ENCODE data around the gene GPSM1.
"Not testable (repeated sequence)": the region's sequence is repeated elsewhere in the genome, so short reads cannot be mapped to it uniquely, and the experiment has no call there.

The GPSM1 gene

DNA sequence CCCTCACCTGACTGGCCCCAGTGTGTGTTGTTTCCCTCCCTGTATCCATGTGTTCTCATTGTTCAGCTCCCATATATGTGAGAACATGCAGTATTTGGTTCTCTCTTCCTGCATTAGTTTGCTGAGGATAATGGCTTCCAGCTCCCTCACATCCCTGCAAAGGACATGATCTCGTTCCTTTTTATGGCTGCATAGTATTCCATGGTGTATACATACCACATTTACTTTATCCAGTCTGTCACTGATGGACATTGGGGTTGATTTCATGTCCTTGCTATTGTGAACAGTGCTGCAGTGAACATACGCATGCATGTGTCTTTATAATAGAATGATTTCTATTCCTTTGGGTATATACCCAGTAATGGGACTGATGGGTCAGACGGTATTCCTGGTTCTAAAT is 7.4 kb upstream of the GPSM1 start:
- DNase-seq = not testable (repeated sequence)

DNA sequence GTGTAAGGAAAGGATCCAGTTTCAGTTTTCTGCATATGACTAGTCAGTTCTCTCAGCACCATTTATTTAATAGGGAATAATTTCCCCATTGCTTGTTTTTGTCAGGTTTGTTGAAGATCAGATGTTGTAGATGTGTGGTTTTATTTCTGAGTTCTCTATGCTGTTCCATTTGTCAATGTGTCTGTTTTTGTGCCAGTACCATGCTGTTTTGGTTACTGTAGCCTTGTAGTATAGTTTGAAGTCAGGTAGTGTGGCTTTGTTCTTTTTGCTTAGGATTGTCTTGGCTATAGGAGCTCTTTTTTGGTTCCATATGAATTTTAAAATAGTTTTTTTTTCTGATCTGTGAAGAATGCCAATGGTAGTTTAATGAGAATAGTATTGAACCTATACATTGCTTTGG is 6.4 kb upstream of the GPSM1 start:
- DNase-seq = not testable (repeated sequence)

DNA sequence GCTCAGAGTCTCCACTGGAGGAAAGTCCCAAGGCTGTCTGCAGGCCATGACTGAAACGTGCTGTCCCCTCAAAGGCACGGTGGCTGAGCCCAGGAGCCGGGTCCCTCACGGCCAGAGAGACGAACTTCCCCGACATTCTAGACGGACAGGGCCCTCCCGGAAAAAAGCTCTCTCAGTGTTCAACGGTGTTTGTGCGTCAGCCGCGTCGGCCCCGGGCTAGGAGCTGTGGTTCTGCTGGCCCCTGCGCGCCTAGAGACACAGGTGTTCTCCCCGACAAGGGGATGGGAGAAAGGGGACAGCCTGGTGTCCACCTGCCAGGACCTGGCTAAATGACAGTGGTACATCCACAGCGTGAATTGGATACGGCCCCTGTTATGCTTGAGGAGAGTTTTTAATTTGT is 5.8 kb upstream of the GPSM1 start:
- DNase-seq = no peak

DNA sequence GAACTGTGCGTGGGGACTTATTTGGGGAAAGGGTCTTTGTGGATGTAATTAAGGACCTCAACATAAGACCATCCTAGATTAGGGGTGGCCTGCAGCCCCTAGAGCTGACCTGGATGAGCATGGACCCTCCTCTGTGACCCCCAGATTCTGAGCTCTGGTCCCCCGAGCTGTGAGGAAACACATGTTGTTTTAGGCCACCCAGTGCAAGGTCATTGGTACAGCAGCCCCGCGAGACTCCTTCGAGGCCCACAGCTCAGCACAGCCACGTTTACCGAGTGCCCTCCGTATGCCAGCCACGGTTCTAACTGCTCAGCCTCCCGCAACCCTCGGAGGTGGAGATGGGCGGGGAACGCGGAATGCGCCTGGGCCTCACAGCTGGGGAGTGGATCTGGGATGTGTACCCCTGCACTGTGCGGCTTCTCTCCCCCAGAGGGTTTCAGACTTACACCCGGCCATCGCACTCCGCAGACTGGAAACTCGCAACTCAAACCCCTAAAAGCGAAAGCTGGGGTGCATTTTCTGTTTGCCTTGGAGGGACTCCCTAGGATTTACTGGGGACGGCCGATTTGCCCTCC is 4.5 kb upstream of the GPSM1 start:
- DNase-seq = no peak

DNA sequence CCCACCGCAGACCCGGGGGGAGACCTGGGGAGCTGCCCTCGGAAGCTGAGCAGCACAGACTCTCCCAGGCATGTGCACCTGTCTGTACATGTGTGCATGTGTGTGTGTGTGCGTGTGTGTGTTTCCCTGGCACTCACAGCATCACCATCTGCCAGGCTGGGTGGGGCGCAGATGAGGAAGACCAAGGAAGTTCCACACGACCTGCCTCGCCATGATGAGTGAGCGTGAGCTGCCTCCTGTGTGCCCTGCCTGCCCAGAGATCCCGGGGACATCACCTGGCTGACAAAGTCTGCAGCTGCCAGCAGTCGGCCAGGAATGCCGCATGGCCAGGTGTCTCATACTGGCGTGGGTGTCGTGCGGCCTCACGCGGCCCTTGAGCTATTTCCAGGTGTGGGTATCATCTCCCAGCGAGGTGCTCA is 4.0 kb upstream of the GPSM1 start:
- DNase-seq = no peak

DNA sequence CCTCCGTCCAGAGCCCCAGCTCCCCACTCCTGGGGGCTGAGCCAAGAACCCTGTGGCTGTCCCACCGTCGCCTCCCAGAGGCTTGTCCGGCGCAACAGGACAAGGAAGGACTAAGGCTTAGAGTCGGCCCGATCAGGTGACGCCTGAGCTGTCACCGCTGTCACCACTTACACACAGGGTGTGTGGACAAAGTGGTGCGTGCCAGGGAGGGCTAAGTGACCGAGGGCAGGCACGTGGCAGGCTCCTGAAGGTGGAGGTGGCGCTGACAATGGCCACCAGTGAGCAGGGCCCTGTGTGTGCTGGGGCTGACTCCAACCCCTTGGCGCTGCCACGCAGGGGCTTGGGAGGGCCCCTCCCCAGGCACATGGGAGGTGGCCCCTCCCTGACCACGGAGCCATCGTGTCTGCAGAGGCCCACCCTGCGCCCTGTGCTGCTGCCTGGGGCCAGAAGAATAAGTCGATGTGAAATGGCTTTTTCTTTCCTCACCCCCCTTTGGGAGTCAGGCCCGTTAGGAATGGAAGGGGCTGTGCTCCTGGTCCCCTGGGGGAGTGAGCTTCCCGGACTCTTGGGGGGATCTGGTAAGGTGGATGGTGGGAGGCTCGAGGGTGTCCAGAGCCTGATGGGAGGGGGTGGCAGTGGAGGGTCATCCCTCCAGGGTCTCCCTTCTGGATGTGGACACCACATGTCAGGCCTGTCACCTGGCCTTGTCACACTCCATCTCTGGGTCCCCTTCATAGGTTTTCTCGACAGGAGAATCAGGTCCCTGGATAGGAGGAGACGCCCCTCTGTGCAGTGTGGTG is 2.6 kb upstream of the GPSM1 start:
- DNase-seq = no peak

DNA sequence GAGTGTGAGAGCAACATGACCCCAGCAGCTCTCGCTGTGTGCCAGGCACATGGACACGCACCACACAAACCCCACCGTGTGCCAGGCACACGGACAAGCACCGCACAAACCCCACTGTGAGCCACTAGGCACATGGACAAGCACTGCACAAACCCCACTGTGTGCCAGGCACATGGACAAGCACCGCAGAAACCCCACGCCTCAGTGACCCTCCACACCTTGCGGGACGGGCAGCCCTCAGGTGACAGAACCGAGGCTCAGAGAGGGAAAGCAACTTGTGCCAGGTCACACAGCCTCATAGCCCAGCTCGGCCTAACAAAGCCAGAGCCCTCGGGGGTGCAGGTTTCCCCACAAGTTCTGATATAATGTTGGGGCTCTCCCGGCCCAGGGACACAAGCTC is 2.0 kb upstream of the GPSM1 start:
- no peak for DNase-seq

DNA sequence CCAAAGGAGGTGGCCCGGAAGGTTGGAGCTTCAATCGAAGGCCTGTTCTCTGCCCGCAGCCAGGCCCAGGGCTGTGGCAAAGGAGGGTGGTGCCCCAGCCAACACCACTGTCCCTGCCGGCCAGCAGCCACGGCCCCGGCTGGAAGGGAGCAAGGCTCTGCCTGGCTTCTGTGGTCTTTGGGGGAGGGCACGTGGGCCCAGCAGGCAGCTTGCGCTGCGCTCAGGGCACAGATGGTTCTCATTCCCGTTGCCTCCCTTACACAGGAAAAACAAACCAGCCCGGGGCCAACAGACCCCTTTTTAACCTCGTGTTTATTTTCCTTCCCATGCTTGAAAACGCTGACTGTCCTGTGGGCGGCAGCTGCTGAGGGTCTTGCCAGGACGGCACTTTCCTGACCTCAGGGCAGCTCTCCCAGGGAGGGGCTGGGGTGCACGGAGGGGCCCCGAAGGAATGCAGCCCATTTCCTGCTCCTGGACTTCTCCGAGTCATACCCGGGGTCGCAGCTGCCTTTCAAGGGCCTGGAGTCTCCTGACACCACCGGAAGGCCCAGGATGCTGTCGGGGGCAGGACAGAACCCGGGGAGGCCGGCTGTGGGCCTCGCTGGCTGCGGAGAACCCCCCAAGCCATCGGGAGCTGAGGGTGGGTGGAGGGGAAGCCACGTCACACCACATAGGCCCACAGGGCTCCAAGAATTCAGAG is 1.1 kb upstream of the GPSM1 start:
- no peak for DNase-seq

DNA sequence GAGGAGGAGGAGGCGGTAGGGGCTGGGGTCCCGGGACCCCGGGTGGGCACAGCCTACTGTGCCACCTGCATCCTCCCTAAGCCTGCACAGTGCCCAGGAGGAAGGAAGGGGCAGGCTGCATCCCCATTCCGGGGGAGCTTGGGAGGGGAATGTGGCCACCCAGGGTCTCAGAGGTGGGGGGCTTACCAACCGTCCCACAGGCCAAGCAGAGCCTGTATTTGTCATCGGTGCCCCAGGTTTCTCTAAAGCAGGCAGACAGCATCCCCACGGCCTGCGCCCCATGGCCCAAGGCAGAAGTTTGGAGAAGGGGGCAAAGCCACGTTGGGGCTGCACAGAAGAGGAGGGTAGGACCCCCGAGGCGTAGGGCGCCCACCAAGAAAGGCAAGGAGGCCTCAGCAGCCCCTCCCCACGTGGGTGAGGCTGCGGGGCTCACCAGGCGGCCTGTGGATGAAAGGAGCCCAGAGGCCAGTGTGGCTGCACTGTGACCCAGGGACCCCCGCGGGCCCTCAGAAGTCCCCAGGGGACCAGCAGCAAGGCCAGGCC is 507 bp upstream of the GPSM1 start:
- DNase-seq = no peak

DNA sequence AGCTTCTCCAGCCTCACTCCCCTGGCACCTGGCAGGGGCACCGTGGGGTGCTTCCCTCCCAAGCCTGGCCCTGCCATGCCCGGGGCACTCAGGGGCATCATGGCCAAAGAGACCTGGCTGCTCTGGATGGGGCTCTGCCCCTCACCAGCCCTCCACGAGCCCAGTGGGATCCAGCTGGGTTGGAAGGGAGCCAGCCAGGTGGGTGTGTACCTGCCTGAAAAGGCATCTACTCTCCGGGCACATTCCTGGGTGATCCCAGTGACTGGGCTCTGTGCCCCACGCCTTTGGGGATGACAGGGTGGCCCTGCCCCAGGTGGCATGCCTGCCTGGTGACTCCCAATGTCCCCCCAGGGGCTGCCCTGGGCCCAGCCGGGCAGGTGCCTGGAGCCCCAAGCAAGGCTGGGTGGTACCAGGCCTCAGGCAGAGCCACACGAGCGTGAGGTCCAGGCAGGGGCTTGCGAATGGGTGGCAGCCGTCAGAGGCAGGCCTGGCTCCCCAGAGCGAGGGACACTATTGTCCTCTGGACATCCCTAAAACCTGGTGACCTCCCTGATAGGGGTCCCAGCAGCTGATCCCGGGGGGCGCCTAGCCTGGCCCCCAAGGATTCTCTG is 777 bp downstream of the GPSM1 start:
- no peak for DNase-seq

DNA sequence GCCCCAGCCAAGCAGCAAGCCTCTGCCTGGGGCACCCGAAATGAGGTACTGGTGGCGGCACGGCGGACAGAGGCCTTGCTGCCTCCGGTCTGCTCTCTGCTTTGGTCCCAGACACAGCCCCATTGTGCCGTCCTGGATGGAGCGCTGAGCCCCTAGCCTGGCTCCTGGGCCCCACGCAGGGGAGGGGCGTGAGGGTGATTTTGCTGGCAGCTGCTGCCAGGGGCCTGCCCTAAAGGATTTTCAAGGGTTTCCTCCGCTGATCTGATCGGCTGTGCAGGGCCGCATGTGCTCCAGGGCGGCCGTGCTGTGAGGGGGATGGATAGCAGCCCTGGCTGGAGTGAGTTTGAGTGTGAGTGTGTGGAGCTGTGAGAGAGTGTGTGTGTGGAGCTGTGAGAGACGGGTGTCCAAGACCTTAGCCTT is 1.3 kb downstream of the GPSM1 start:
- DNase-seq = no peak

DNA sequence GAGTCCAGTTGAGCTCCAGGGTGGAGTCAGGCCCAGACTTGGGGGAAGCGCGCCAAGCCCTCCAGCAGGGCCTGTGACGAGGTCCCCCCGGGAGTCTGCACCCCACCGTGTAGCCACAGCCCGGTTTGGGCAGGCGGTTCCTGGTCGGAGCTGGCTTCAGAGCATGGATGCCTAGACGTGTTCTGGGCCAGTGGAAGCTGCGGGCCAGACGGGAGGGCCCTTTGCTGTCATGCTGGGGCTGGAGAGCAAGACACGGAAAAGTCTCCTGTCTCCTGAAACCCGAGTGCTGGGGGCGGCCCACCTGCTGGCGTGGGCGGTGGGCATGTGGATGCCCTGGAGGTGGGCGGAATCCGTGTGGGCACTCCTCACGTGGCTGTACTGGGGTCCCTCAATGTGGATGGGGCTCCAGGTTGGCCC is 1.9 kb downstream of the GPSM1 start:
- DNase-seq = no peak

DNA sequence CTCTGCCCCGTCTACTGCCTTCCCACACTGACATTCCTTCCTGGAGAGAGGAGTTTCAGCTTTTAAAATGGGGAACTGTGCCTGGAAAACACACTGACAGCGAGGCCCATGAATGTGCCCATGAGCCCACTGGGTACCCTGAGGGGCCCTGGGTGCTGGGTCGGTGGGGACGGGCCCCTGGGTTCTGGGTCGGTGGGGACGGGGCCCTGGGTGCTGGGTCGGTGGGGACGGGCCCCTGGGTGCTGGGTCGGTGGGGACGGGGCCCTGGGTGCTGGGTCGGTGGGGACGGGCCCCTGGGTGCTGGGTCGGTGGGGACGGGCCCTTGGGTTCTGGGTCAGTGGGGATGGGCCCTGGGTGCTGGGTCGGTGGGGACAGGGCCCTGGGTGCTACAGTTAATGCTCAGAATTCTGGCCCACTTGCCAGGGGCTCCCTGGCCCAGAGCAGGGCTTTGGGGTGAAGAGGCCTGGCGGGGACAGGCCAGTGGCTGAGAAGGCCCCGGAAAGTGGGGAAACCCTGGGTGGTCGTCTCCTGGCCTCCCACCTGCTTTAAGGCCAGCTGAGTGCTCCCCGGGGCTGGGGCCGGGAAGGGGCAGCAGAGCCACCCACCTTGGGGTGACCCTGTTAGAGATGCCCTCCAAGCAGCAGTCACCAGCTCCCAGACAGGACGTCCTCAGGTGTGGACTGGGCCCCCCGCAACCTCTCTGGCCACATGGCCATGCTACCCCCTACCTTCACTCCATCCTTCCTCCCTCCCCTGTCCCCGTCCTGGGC is 2.5 kb downstream of the GPSM1 start:
- no peak for DNase-seq

DNA sequence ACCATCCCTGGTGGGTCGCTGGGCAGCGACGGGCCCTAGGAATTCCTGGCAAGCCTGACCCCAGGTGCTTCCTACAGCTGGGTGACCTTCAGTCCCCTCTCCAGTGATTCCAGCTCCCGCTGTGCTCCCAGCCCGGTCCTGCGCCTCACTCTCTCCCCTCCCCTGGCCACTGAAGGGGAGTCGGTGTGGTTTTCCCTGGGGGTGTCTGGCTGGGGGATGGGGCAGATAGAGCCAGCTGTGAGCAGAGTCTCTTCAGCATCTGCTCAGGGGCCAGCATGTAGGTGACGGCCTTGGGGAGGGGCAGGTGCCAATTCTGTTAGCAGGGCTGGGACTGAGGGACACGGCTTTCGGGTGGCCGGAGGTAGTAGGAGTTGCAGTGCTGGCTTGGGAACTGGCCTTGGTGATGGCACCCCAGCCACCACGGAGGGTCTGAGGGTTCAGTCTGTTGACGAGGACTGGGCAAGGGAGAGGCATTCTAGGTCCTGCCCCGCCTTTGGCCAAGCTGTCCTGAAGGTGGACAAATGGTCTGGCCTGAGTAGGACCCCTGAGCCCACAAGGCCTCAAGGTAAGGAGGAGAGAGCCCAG is 3.2 kb downstream of the GPSM1 start:
- DNase-seq = no peak

DNA sequence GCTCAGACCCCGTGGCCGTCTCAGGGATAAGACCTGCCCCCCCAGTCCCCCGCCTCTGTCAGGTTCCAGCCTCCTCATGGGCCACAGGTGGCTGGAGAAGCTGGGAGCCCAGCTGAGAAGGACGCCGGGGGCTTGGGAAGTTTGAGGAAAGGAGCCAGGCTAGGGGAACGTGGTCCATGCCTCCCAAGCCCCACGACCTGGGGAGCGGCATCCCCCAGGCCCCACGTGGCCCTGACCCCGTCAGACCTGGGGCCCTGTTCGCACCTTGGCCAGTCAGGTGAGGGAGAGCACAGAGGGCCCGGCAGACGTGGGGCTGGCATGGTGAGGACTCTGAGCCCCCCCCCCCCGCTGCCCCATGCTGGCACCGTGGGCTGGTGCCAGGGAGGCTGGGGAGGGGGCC is 3.7 kb downstream of the GPSM1 start:
- DNase-seq = no peak

DNA sequence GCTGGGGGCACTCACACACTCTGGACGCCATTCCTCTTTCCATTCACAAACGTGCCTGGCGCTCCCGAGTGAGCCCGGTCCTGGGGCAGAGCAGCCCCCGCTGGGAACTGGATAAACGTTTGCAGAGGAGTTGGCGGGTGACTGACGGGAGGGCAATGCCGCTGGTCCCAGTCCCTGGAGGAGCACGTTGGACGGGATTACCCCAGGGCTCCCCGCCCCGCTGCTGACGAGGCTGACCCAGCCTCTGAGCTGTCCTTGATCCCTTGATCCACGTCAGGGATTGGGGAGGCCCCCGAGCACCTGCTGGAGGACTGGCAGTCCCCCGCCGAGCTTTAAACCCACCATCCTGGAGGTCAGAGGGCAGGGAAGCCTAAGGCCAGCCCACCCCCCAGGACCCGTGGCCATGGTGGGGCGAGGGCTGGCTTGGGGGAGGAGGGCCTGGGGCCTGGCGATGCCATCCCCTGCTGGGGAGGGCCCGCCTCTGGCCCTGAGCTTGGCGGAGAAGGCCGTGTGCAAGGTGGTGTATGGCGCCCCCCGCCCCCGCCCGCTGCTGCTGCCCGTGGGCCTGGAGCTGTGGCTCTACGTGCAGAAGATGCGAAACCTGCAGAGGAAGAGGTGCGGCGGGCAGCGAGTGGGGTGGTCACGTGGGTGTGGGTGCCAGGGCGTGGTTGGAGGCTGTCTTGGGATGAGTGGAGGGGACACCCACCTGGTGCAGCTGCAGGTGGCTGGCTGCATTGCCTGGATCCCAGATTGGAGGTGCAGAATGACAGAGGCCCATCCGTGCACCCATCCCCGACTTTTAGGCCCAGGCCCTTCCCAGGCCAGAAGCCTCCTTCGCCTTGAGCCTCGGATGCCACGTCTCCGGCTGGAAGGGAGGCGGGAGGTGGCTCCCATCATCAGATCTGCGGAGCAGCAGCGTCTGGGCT is 4.5 kb downstream of the GPSM1 start:
- no peak for DNase-seq

DNA sequence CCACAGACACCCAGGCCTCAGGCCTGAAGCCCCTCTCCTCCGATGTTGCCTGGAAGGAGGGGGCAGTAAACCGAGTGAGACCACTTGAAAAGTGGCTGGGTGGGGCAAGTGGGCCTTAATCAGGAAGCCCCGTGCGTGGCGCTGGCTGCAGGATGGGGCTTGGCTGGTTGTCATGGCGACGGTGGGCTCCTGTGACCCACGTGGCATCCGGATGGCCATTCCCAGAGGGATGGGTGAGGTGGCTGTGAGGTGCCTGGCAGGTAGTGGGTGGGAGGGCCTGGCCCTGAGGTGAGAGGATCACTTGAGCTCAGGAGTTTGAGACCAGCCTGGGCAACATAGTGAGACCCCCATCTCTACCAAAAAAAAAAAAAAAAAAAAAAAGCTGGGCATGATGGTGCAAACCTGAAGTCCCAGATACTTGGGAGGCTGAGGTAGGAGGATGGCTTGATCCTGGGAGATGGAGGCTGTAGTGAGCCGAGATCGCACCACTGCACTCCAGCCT is 5.2 kb downstream of the GPSM1 start:
- DNase-seq = no peak

DNA sequence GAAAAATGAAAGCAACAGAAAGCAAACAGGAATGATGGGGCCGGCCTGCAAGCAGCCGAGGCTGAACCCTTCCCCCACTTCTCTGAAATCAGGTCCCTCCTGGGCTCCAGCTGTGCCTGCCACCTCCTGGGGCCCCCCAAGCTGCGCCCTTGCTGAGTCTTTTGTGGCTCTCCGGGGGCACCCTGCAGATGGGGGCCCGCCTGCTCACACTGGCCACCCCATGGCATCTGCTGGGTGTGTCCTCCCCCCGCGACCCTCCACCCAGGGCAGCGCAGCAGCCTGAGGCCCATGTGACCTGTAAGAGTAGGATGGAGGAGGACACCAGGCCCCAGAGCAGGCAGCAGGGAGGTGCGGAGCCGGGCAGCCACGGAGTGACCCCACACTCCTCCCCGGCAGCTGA is 5.7 kb downstream of the GPSM1 start:
- DNase-seq = no peak

DNA sequence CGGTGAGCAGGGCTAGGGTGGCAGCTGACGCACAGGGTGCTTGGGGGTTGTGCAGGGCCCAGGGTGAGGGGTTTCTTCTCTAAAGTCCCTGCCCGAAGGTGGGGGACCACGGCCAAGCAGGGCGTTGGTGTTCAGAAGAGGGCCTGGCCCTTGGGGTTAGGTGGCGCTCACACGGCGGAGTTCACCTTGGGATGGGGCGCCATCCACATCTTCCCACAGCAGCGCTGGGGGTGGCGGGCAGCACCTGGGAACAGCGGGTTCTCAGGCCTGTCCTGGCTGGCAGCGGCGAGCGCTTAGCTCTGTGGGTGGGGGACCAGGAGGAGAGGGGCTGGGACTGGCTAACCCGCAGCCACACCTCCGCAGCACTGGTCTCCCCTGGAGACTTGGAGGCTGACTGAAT is 6.1 kb downstream of the GPSM1 start:
- DNase-seq = no peak

DNA sequence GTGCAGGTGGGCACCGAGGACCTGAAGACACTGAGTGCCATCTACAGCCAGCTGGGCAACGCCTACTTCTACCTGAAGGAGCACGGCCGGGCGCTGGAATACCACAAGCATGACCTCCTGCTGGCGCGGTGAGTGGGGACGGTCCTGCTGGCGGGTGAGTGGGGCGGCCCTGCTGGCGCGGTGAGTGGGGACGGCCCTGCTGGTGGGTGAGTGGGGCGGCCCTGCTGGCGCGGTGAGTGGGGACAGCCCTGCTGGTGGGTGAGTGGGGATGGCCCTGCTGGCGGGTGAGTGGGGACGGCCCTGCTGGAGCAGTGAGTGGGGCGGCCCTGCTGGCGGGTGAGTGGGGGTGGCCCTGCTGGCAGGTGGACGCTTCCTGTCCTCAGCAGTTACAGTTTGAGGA is 7.2 kb downstream of the GPSM1 start:
- DNase-seq = no peak
